ENCODE results near the gene TMED9.

DNA sequence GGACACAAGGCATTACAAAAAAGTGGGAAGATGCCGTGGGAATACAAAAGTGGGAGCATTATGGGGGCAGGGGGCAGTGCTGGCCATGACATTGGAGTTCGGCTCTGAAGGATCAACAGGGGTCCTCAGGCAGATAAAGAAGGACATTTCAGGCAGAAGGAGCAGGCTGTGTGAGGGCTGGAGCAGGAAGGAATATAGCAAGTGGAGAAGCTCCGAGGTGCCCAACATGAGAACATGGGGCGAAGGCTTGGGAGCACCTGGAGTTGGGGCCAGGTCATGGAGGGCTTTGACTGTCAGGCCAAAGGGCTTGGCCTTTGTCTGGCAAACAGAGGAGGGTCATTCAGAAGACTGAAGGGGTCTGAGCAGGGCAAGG, 10.4 kb downstream of the TMED9 start:
- TF ChIP-seq, protein P1, sequence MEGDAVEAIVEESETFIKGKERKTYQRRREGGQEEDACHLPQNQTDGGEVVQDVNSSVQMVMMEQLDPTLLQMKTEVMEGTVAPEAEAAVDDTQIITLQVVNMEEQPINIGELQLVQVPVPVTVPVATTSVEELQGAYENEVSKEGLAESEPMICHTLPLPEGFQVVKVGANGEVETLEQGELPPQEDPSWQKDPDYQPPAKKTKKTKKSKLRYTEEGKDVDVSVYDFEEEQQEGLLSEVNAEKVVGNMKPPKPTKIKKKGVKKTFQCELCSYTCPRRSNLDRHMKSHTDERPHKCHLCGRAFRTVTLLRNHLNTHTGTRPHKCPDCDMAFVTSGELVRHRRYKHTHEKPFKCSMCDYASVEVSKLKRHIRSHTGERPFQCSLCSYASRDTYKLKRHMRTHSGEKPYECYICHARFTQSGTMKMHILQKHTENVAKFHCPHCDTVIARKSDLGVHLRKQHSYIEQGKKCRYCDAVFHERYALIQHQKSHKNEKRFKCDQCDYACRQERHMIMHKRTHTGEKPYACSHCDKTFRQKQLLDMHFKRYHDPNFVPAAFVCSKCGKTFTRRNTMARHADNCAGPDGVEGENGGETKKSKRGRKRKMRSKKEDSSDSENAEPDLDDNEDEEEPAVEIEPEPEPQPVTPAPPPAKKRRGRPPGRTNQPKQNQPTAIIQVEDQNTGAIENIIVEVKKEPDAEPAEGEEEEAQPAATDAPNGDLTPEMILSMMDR (IDR thresholded peaks at IDR 0.05): no peak
- TF ChIP-seq ZFX (IDR thresholded peaks at IDR 0.05; ENCODE audit: borderline replicate concordance): no peak

Measured in 22Rv1 (cell line).